HepG2 (cell line): ENCODE results near the gene XAB2. TPM values are rescaled to one million over a fixed set of nuclear protein-coding genes. Genes with fewer than 3 reads are reported as not detected.
A peak's percentile ranks its signal among the peaks of the same experiment; 100 is the strongest.

Experiments used
- ARID2 ChIP-seq: sonication (generic); formaldehyde crosslinking; IDR thresholded peaks from 2 replicates; pipeline ENCODE4 v1.8.1; 2022; ENCODE audit warnings: mild to moderate bottlenecking, missing genetic modification reagents, borderline replicate concordance
- CREM ChIP-seq, 2 experiments: sonication (generic) in 1 of 2; formaldehyde crosslinking in 1 of 2; IDR thresholded peaks; 2 replicates each; pipeline versions ENCODE4 v1.4.0 to v1.6.1; 2016 to 2020; ENCODE audit warnings: antibody characterized with exemption in 1 of 2, mild to moderate bottlenecking in 1 of 2, missing genetic modification reagents in 1 of 2
- DMAP1 ChIP-seq: IDR thresholded peaks from 2 replicates; pipeline ENCODE4 v1.6.1; 2016
- FOXK1 ChIP-seq: sonication (generic); formaldehyde crosslinking; IDR thresholded peaks from 2 replicates; pipeline ENCODE4 v1.4.0; 2020; ENCODE audit warnings: low read depth, missing genetic modification reagents, borderline replicate concordance
- FOXK2 ChIP-seq: fragments of 450-650 bp; IDR thresholded peaks from 2 replicates; pipeline ENCODE4 v1.6.1; 2016
- JUND ChIP-seq: sonication (generic); formaldehyde crosslinking; IDR thresholded peaks from 2 replicates; pipeline ENCODE4 v1.8.0; 2022; ENCODE audit warnings: mild to moderate bottlenecking, missing genetic modification reagents
- KAT8 ChIP-seq: IDR thresholded peaks from 2 replicates; pipeline ENCODE4 v1.6.1; 2016; ENCODE audit warnings: missing genetic modification reagents, missing compliant biosample characterization
- KDM2A ChIP-seq: sonication (generic); formaldehyde crosslinking; IDR thresholded peaks from 2 replicates; pipeline ENCODE4 v1.4.0; 2020; ENCODE audit warnings: low read depth, missing genetic modification reagents, borderline replicate concordance
- MAZ ChIP-seq, 2 experiments: sonication (generic) in 1 of 2; formaldehyde crosslinking in 1 of 2; IDR thresholded peaks; 2 replicates each; pipeline versions ENCODE4 v1.5.0 to v1.6.1; 2012 to 2020; ENCODE audit warnings: low read depth in 2 of 2, mild to moderate bottlenecking in 2 of 2, borderline replicate concordance in 1 of 2, improper control_type of control experiment in 1 of 2, low read length in 1 of 2, missing genetic modification reagents in 1 of 2, moderate library complexity in 1 of 2
- NR2F2 ChIP-seq: IDR thresholded peaks from 2 replicates; pipeline ENCODE4 v1.6.1; 2012; ENCODE audit warnings: low read depth, inconsistent platforms, borderline replicate concordance
- PAF1 ChIP-seq: IDR thresholded peaks from 2 replicates; pipeline ENCODE4 v1.6.1; 2016; ENCODE audit warnings: missing genetic modification reagents, missing compliant biosample characterization
- PAWR ChIP-seq: sonication (generic); formaldehyde crosslinking; IDR thresholded peaks from 2 replicates; pipeline ENCODE4 v1.4.0; 2020; ENCODE audit warnings: missing genetic modification reagents, mild to moderate bottlenecking, borderline replicate concordance
- PPARG ChIP-seq: conservative IDR thresholded peaks from 2 replicates; pipeline ENCODE4 v1.6.1; 2016; ENCODE audit warnings: missing biosample characterization, missing genetic modification reagents
- SKI ChIP-seq: fragments of 450-650 bp; IDR thresholded peaks from one replicate; pipeline ENCODE4 v1.6.1; 2018; ENCODE audit warnings: mild to moderate bottlenecking; ENCODE audit not compliant: partially characterized antibody
- SMYD3 ChIP-seq: sonication (generic); formaldehyde crosslinking; IDR thresholded peaks from 2 replicates; pipeline ENCODE4 v1.8.1; 2023; ENCODE audit warnings: mild to moderate bottlenecking, missing genetic modification reagents
- SOX5 ChIP-seq: IDR thresholded peaks from 2 replicates; pipeline ENCODE4 v1.6.1; 2016; ENCODE audit warnings: borderline replicate concordance
- TSC22D2 ChIP-seq: sonication (generic); formaldehyde crosslinking; IDR thresholded peaks from 2 replicates; pipeline ENCODE4 v1.5.1; 2020; ENCODE audit warnings: missing genetic modification reagents, mild to moderate bottlenecking, borderline replicate concordance
- XBP1 ChIP-seq: sonication (generic); formaldehyde crosslinking; IDR thresholded peaks from 2 replicates; pipeline ENCODE4 v1.5.0; 2020; ENCODE audit warnings: missing genetic modification reagents
- ZBTB3 ChIP-seq: sonication (generic); formaldehyde crosslinking; IDR thresholded peaks from 2 replicates; pipeline ENCODE4 v1.4.0; 2020; ENCODE audit warnings: low read depth, mild to moderate bottlenecking, moderate library complexity, missing genetic modification reagents, borderline replicate concordance
- ZKSCAN8 ChIP-seq: IDR thresholded peaks from 2 replicates; pipeline ENCODE4 v1.6.1; 2016; ENCODE audit warnings: borderline replicate concordance, missing genetic modification reagents, missing compliant biosample characterization
- ZNF350 ChIP-seq: sonication (generic); formaldehyde crosslinking; IDR thresholded peaks from 2 replicates; pipeline ENCODE4 v1.4.0; 2020; ENCODE audit warnings: mild to moderate bottlenecking, low read depth, missing genetic modification reagents, borderline replicate concordance
- ZNF441 ChIP-seq: sonication (generic); formaldehyde crosslinking; IDR thresholded peaks from 2 replicates; pipeline ENCODE4 v1.7.0; 2021; ENCODE audit warnings: missing genetic modification reagents, borderline replicate concordance
- polyA plus RNA-seq, 8 experiments: library from polyadenylated mRNA; depleted of rRNA in 3 of 8; stranded (reverse) in 7 of 8; unstranded in 1 of 8; fragments of >200 nt; fragmentation: Illumina TruSeq in 4 of 8; extraction: Trizol in 4 of 8; gene quantifications; 2 replicates each; pipeline versions ENCODE4 v1.2.1 to v1.2.3, GENCODE V29; 2011 to 2016; ENCODE audit warnings: low read depth in 4 of 8, missing spikeins in 1 of 8, mixed read lengths in 1 of 8; ENCODE audit not compliant: insufficient read depth in 1 of 8
- total RNA-seq, 5 experiments: library from RNA; depleted of rRNA; stranded (reverse); fragments of >200 nt; fragmentation: Illumina TruSeq; extraction: Trizol; gene quantifications; 2 replicates each; pipeline ENCODE4 v1.2.3, GENCODE V29; 2016; ENCODE audit warnings: low read depth in 1 of 5
- TF ChIP-seq, protein P1 (sequence below): sonication (generic); formaldehyde crosslinking; IDR thresholded peaks from 2 replicates; pipeline ENCODE4 v1.4.0; 2020; ENCODE audit warnings: missing genetic modification reagents, borderline replicate concordance
- TF ChIP-seq, protein P2 (sequence below): sonication (generic); formaldehyde crosslinking; IDR thresholded peaks from 2 replicates; pipeline ENCODE4 v1.5.0; 2020; ENCODE audit warnings: missing genetic modification reagents
- TF ChIP-seq, protein P3 (sequence below): sonication (generic); formaldehyde crosslinking; IDR thresholded peaks from 2 replicates; pipeline ENCODE4 v1.8.1; 2023; ENCODE audit warnings: mild to moderate bottlenecking, missing genetic modification reagents

The XAB2 gene
- total and polyA plus RNA-seq, 2 of the 13 experiments (the other 11 are each of a cell fraction or from before 2014, with no cell fraction given): 6.2 to 23.9 TPM

DNA sequence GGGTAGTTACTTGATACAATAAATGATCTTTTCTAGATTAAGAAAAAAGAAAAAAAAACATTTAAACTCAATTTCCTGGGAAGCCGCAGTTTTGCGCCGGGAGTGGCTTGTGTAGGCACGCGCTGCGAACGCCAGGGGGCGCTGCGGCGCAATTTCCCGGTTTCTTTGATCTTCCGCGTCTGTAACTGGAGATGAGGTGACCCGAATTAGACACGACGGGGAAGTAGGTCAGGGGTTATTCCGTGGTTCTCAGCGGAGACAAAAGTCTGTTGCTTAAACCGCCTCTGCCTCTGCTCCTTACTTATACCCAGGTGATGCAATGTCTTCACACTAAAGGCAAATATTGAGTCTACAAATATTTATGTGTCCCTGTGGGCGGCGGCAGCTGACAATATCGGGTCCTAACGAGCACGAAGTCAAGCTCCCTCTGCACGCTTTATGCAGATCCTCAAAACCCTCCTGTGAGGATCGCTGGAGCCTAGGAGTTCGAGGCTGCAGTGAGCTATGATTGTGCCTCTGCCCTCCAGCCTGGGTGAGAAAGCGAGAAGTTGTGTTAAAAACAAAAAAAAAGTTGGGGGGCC lies 22.8 kb upstream of the XAB2 start (continued):
- no peak for TF ChIP-seq XBP1
- TF ChIP-seq ZKSCAN8 (CRISPR knock-in tag): peak; percentile 63; the same call in 1 of the 2 replicates
- TF ChIP-seq SMYD3: peak; percentile 64; the same call in 1 of the 2 replicates
- peak; percentile 100 for TF ChIP-seq PPARG
- TF ChIP-seq DMAP1 (CRISPR knock-in tag): 0 out of 2 replicates have a peak, but pooled peaks have one; percentile 39
- TF ChIP-seq PAF1: no peak
- TF ChIP-seq JUND (CRISPR knock-in tag): no peak
- TF ChIP-seq SKI: peak; percentile 98
- TF ChIP-seq ARID2: peak; percentile 51; the same call in 1 of the 2 replicates
- peak; percentile 96 for TF ChIP-seq FOXK1 (CRISPR knock-in tag)
- 0 out of 2 replicates have a peak, but pooled peaks have one; percentile 58 for TF ChIP-seq ZNF441
- TF ChIP-seq KAT8 (CRISPR knock-in tag): peak; percentile 85
- peak; percentile 78 for TF ChIP-seq CREM (IDR thresholded peaks at IDR 0.05)
- TF ChIP-seq CREM (CRISPR knock-in tag; IDR thresholded peaks at IDR 0.05): no peak
- no peak for TF ChIP-seq FOXK2
- TF ChIP-seq ZNF350 (CRISPR knock-in tag): peak; percentile 88
- TF ChIP-seq, protein P1, sequence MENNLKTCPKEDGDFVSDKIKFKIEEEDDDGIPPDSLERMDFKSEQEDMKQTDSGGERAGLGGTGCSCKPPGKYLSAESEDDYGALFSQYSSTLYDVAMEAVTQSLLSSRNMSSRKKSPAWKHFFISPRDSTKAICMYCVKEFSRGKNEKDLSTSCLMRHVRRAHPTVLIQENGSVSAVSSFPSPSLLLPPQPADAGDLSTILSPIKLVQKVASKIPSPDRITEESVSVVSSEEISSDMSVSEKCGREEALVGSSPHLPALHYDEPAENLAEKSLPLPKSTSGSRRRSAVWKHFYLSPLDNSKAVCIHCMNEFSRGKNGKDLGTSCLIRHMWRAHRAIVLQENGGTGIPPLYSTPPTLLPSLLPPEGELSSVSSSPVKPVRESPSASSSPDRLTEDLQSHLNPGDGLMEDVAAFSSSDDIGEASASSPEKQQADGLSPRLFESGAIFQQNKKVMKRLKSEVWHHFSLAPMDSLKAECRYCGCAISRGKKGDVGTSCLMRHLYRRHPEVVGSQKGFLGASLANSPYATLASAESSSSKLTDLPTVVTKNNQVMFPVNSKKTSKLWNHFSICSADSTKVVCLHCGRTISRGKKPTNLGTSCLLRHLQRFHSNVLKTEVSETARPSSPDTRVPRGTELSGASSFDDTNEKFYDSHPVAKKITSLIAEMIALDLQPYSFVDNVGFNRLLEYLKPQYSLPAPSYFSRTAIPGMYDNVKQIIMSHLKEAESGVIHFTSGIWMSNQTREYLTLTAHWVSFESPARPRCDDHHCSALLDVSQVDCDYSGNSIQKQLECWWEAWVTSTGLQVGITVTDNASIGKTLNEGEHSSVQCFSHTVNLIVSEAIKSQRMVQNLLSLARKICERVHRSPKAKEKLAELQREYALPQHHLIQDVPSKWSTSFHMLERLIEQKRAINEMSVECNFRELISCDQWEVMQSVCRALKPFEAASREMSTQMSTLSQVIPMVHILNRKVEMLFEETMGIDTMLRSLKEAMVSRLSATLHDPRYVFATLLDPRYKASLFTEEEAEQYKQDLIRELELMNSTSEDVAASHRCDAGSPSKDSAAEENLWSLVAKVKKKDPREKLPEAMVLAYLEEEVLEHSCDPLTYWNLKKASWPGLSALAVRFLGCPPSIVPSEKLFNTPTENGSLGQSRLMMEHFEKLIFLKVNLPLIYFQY (CRISPR knock-in tag): peak; percentile 72
- peak; percentile 87 for TF ChIP-seq SOX5
- TF ChIP-seq, protein P2, sequence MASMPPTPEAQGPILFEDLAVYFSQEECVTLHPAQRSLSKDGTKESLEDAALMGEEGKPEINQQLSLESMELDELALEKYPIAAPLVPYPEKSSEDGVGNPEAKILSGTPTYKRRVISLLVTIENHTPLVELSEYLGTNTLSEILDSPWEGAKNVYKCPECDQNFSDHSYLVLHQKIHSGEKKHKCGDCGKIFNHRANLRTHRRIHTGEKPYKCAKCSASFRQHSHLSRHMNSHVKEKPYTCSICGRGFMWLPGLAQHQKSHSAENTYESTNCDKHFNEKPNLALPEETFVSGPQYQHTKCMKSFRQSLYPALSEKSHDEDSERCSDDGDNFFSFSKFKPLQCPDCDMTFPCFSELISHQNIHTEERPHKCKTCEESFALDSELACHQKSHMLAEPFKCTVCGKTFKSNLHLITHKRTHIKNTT: no peak
- TF ChIP-seq ZBTB3 (CRISPR knock-in tag): 0 out of 2 replicates have a peak, but pooled peaks have one; percentile 55
- TF ChIP-seq MAZ (IDR thresholded peaks at IDR 0.05; ENCODE audit: borderline replicate concordance, low read depth, low read length): peak; percentile 41; the same call in 1 of the 2 replicates
- peak; percentile 84 for TF ChIP-seq MAZ (CRISPR knock-in tag; IDR thresholded peaks at IDR 0.05; ENCODE audit: low read depth)
- TF ChIP-seq TSC22D2: 0 out of 2 replicates have a peak, but pooled peaks have one; percentile 58
- TF ChIP-seq NR2F2: peak; percentile 65; the same call in 1 of the 2 replicates
- TF ChIP-seq, protein P3, sequence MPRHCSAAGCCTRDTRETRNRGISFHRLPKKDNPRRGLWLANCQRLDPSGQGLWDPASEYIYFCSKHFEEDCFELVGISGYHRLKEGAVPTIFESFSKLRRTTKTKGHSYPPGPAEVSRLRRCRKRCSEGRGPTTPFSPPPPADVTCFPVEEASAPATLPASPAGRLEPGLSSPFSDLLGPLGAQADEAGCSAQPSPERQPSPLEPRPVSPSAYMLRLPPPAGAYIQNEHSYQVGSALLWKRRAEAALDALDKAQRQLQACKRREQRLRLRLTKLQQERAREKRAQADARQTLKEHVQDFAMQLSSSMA (CRISPR knock-in tag): no peak; the same call in 1 of the 2 replicates
- TF ChIP-seq PAWR (CRISPR knock-in tag): no peak
- peak; percentile 98 for TF ChIP-seq KDM2A (CRISPR knock-in tag)
